Measurements from ENCODE around the gene OR13A1.
"Not testable (repeated sequence)": the region's sequence is repeated elsewhere in the genome, so short reads cannot be mapped to it uniquely, and the experiment has no call there.

The OR13A1 gene

GRCh38 chr10:45280113-45280760, 35.2 kb downstream of the OR13A1 start:
- DNase-seq = no peak

GRCh38 chr10:45279682-45280081, 35.7 kb downstream of the OR13A1 start:
- DNase-seq = no peak

GRCh38 chr10:45278860-45279498, 36.4 kb downstream of the OR13A1 start:
- DNase-seq = no peak

- DNase-seq = not testable (repeated sequence)
These were observed 39.3 kb downstream of the OR13A1 start for GRCh38 chr10:45276146-45276545.

GRCh38 chr10:45274364-45274763, 41.0 kb downstream of the OR13A1 start:
- DNase-seq = no peak

GRCh38 chr10:45267777-45268176, 47.6 kb downstream of the OR13A1 start:
- DNase-seq = not testable (repeated sequence)

- DNase-seq = no peak
These were observed 49.4 kb downstream of the OR13A1 start for GRCh38 chr10:45265996-45266395.

GRCh38 chr10:45261946-45262345, 53.5 kb downstream of the OR13A1 start:
- DNase-seq = no peak

GRCh38 chr10:45261243-45261775, 54.1 kb downstream of the OR13A1 start:
- DNase-seq = no peak

GRCh38 chr10:45260635-45261034, 54.8 kb downstream of the OR13A1 start:
- DNase-seq = not testable (repeated sequence)

GRCh38 chr10:45259786-45260495, 55.5 kb downstream of the OR13A1 start:
- not testable (repeated sequence) for DNase-seq

GRCh38 chr10:45257600-45257999, 57.8 kb downstream of the OR13A1 start:
- no peak for DNase-seq

- no peak for DNase-seq
These were observed 59.2 kb downstream of the OR13A1 start for GRCh38 chr10:45256246-45256645.

- DNase-seq = no peak
These were observed 59.7 kb downstream of the OR13A1 start for GRCh38 chr10:45255706-45256105.

GRCh38 chr10:45254892-45255291, 60.5 kb downstream of the OR13A1 start:
- DNase-seq = no peak

- DNase-seq = no peak
These were observed 62.1 kb downstream of the OR13A1 start for GRCh38 chr10:45253183-45253914.
